Retina (tissue), 1 donor: ENCODE data around the gene CPB1.

Experiments
- DNase-seq: peaks from one replicate; pipeline ENCODE4 v3.0.0-alpha.2; 2016

The CPB1 gene

DNA sequence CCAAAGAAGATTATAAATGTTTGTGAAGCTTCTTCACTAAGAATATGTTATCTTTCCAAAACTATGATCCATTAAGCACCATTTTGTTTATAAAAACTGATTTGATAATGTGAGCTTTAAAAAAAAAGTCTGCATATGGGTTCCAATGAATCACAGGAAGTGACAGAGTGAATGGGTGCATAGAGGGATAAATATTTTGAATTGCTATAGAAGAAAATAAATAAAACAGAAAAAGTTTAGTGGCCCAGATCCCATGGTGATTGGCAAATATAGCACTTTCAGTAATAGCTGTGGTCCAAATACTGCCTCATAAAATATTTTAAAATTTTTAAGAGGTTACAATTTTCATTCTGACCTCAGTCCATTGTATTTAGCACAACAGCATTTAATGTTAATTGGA is 56.6 kb downstream of the CPB1 start:
- no peak for DNase-seq

DNA sequence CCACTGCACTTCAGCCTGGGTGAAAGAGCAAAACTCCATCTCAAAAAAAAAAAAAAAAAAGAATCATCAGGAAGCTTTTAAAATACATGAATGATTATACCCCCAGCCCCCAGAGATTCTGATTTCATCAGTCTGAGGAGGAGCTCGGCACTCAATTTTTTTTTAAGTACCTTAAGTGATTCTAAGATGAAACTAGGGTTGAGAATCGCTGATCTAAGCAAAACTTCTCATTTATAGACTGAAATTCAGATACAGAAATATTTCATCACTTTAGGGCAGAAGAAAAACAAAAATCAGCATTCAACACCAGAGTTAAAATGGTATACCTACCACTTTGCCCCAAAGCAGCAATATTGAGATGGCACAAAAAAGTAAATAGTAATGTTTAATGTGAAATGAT is 62.2 kb downstream of the CPB1 start:
- DNase-seq, result no peak

DNA sequence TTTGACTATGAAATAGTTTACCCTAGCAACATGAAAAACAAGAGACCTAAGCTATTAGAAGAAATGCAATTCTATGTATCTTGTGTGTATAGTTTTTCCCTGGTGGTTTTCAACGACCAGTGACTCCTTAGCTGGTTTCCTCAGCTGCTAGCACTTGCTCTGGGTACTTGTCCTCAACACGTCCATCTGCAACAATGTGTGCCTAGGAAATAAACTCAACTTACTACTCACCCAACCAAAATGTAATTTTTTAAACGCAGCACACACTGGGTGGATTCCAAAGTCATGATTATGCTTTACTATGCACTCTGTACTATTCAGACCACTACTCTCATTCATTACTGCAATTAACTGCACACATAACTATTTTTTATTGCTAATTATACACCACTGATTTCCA is 68.5 kb downstream of the CPB1 start:
- DNase-seq, result no peak

DNA sequence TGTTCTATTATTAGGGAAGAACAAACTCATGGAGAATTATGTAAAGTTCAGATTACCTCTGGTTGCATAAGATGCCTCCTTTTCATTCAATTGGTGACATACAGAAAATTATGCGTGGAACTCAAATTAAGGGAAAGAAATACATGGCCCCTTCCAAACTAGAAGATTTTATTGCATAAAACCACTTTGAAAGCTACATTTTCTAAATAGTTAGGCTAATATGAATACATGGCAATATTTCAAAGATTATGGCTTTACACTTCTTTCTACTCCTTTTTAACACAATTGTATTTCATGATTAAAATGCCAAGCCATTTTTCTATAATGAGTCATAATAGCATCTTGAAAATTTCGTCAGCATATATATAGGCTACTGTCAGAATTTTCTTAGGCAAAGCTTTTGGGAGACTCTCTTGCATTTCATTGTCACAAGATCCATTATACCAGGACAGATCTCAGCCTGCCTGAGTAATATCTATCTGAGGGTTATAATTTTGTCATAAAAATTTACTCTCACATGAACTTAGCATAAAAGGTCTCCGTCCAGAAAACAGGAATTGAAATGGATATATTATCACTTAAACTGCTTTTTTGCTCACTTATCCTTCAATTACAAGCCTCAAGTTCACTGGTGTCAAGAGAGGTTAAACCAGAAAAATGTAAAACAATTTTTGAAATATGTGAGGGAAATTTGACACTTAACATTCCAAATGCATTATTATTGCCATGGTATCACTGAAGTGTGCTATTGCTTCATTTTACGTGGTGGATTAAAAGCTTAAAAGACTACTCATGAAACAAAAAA is 74.6 kb downstream of the CPB1 start:
- no peak for DNase-seq

- DNase-seq, result no peak
Observed at GRCh38 chr3:148903022-148903442, 75.4 kb downstream of the CPB1 start.

DNA sequence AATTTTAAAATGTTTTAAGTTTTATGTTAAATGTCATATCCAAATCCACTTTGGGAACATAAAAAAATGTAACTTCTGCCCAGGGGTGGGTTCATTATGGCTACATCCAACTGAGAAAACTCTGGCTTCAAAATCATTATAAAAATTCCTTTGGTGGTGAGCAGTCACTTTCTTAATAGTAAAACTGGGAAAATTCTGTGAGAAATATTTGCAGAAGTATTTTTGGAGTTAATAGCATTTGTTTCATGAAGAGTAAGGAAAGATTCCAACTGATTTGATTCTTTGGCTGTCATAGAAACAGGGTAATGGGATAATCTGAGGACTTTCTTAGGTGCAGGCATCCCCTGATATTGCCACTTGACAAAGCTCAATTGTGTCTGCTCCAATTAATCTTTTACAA is 76.3 kb downstream of the CPB1 start:
- no peak for DNase-seq

DNA sequence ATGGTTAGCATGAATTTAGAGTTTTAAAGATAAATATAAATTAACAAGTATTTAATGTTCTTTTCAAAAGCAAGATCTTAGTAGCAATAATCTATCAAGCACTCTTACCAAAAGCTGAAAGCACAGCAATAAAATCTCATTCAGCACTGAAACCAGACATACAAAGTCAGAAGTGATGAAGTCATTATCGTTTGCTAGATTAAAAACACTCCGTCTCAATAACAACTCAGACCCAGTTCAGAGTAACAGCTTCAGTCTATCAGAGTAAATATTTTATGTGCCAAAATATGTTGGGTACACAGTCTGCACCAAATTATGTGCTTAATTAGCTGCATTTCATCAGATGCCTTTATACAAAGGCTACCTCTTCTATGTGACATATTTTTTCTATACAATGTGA is 79.1 kb downstream of the CPB1 start:
- DNase-seq, result no peak
